ENCODE results near the gene SLC4A4.

DNA sequence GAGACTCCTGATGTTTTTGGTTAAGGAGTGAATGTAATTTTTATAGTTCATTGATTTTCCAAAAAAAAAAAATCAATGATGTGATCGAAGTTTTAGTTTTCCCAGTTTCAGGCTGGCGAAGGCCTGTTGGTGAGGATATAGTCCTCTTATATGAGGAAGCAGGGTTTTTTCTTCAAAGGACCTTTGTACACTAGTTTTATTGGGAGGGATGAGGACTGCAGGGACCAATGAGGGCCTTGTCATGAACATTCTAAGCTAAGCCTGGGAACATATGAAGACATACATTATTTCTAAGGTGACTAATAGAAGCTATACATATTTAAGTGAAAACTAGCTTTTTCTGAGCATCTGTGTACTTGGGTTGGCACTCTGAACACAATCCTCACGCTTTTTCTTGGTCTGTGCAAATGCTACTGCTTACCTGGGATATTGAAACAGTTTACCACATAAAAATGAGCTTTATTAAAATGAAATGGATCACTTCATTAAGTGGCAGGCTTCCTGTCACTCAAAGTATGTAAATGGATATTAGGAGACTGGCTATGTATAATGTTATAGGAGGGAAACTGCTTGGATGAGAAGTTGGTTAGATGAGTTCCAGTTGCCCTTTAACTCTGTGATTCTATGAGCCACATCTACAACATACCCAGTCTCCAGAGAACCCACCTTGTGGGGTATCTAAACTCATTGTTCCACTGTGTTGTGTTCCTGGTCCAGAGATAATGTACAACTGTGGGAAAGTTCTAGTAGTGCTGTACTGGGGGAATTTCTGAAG is 43.5 kb downstream of the SLC4A4 start:
- no peak for TF ChIP-seq POLR2A (IDR thresholded peaks at IDR 0.05)
- TF ChIP-seq, protein P1, sequence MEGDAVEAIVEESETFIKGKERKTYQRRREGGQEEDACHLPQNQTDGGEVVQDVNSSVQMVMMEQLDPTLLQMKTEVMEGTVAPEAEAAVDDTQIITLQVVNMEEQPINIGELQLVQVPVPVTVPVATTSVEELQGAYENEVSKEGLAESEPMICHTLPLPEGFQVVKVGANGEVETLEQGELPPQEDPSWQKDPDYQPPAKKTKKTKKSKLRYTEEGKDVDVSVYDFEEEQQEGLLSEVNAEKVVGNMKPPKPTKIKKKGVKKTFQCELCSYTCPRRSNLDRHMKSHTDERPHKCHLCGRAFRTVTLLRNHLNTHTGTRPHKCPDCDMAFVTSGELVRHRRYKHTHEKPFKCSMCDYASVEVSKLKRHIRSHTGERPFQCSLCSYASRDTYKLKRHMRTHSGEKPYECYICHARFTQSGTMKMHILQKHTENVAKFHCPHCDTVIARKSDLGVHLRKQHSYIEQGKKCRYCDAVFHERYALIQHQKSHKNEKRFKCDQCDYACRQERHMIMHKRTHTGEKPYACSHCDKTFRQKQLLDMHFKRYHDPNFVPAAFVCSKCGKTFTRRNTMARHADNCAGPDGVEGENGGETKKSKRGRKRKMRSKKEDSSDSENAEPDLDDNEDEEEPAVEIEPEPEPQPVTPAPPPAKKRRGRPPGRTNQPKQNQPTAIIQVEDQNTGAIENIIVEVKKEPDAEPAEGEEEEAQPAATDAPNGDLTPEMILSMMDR (IDR thresholded peaks at IDR 0.05 in 4 of 5, conservative IDR thresholded peaks at IDR 0.05 in 1 of 5): no peak

Measured in gastrocnemius medialis (tissue), 4 donors.